Lower leg skin (tissue), 4 donors: ENCODE data around the gene BPIFB4. TPM values are rescaled to one million over a fixed set of nuclear protein-coding genes. Genes with fewer than 3 reads are reported as not detected.

Source experiments
- DNase-seq, 2 donors: peaks; one replicate each; pipeline ENCODE4 v3.0.0-alpha.2; 2019; ENCODE audit warnings: low spot score in 2 of 2
- H3K4me3 ChIP-seq: fragments of 200-600 bp; sonication (generic); 2 replicates; pipeline ENCODE4 v1.5.1; 2017; ENCODE audit warnings: mild to moderate bottlenecking, low read depth; ENCODE audit not compliant: poor library complexity, severe bottlenecking
- POLR2A ChIP-seq, 2 donors: fragments of 450-650 bp; IDR thresholded peaks; one replicate each; pipeline ENCODE4 v1.6.1; 2016 to 2017; ENCODE audit warnings: antibody characterized with exemption in 2 of 2, mild to moderate bottlenecking in 1 of 2, moderate library complexity in 1 of 2
- WGBS, 2 donors: methylation state at CpG; one replicate each; pipeline ENCODE4 v1.1.5; 2018; 5-methylcytosine and 5-hydroxymethylcytosine counted together
- intact Hi-C: fragments of 100-400 bp; cut with DNase I; formaldehyde crosslinking; loops from one replicate; pipeline ENCODE4 v1.15.0; 2023; ENCODE audit warnings: low total_unique reads
- total RNA-seq, 4 donors: library from RNA; depleted of rRNA; stranded (reverse); fragments of >200 nt; gene quantifications; one replicate each; pipeline ENCODE4 v1.1.0, GENCODE V29; 2016
- TF ChIP-seq, protein P1 (sequence below), 3 donors: fragments of 450-650 bp; IDR thresholded peaks; one replicate each; pipeline ENCODE4 v1.5.1; 2016; ENCODE audit warnings: antibody characterized with exemption in 3 of 3, mild to moderate bottlenecking in 3 of 3, moderate library complexity in 2 of 3

Gene BPIFB4
- total RNA-seq, 4 donors from 2014 or later, result not detected

DNA sequence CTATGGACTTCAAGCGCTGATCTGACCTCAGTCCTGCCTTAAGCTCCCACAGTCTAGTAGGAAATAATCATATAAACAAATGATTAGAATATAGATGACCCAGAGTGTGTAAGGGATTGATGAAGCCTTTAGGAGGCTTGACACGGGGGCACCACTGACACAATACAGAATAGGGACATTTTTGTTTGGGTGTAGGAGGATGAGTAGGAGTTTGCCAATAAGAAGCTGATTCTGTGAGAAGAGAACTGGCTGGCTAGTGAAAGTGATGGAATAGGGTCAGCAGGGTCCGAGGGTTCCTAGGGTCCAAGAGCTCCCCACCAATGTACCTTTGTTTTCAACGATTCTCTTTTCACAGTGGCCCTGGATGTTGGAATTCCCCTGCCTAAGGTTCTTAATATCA is 7.1 kb upstream of the BPIFB4 start:
- TF ChIP-seq, protein P1, sequence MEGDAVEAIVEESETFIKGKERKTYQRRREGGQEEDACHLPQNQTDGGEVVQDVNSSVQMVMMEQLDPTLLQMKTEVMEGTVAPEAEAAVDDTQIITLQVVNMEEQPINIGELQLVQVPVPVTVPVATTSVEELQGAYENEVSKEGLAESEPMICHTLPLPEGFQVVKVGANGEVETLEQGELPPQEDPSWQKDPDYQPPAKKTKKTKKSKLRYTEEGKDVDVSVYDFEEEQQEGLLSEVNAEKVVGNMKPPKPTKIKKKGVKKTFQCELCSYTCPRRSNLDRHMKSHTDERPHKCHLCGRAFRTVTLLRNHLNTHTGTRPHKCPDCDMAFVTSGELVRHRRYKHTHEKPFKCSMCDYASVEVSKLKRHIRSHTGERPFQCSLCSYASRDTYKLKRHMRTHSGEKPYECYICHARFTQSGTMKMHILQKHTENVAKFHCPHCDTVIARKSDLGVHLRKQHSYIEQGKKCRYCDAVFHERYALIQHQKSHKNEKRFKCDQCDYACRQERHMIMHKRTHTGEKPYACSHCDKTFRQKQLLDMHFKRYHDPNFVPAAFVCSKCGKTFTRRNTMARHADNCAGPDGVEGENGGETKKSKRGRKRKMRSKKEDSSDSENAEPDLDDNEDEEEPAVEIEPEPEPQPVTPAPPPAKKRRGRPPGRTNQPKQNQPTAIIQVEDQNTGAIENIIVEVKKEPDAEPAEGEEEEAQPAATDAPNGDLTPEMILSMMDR (IDR thresholded peaks at IDR 0.05), result no peak
- no peak for TF ChIP-seq POLR2A (IDR thresholded peaks at IDR 0.05)
- intact Hi-C loops, result no loop called here
- 83 to 85% methylated on average over 4 of the region's 4 CpGs for WGBS, 2 donors

DNA sequence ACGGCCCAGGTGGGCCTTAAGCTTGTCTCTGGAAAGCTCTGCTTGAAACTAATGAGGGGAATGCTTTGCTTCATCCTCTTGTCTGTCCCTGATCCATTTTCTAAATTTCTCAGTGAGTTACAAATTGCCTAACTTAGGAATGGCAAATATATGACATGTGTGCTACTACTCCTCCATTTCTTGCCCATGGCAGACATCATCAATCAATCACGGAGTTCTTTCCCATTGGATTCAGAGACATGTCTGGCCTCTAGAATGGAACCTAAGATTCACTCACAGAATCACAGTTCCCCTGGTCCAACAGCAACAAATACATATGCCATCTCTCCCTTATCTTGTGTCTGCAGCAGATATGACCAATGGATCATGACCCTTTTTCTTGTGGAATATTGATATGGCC is 6.6 kb upstream of the BPIFB4 start:
- no peak for DNase-seq
- no peak overlapping the region for H3K4me3 ChIP-seq
- TF ChIP-seq POLR2A (IDR thresholded peaks at IDR 0.05), result no peak
- TF ChIP-seq, protein P1 (IDR thresholded peaks at IDR 0.05), result no peak
- 78 to 87% methylated on average over 2 of the region's 2 CpGs for WGBS, 2 donors
- intact Hi-C loops, result no loop called here

More for the DNA sequence above, 7.1 kb upstream of the BPIFB4 start:
- DNase-seq, result no peak
- no peak overlapping the region for H3K4me3 ChIP-seq

DNA sequence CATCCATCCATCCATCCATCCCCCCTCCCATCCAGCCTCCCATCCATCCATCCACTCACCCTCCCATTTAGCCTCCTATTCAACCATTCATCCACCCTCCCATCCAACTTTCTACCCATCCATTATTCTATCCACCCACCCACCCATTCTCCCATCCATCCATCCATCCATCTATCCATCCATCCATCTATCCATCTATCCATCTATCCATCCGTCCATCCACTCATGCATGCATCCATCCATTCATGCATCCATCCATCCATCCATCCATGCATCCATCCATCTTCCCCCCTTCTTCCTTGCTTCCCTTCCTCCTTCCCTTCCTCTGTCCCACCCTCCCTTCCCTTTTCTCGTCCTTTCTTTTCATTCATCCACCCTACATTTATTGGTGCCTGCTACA is 4.8 kb upstream of the BPIFB4 start:
- no peak for DNase-seq
- 65 to 79% methylated on average over 2 of the region's 2 CpGs for WGBS, 2 donors
- intact Hi-C loops, result no loop called here
- no peak for TF ChIP-seq POLR2A (IDR thresholded peaks at IDR 0.05)
- TF ChIP-seq, protein P1 (IDR thresholded peaks at IDR 0.05), result no peak
- H3K4me3 ChIP-seq, result no peak overlapping the region

DNA sequence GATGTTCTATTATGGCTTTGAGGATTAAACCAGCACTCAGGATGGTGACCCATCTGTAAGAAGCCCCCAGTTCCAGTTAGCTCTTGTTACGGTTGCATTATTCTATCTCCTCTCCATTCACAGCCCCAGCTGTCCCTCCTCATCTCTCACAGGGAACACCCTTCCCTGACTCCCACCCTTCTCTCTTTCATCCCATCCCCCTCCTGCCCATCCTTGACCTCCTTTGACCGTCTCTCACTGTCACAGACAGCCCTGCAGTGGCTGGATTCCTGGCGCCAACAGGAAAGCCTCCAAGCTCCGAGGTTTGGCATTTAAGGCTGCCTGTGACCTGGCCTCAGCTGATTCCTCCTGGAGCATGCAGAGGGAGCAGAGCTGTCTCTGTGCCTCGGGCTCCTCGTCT is 4.2 kb upstream of the BPIFB4 start:
- intact Hi-C loops, result no loop called here
- no peak for DNase-seq
- TF ChIP-seq, protein P1 (IDR thresholded peaks at IDR 0.05), result no peak
- no peak for TF ChIP-seq POLR2A (IDR thresholded peaks at IDR 0.05)
- WGBS, 2 donors, result 56 to 64% methylated on average over 6 of the region's 6 CpGs
- no peak overlapping the region for H3K4me3 ChIP-seq

DNA sequence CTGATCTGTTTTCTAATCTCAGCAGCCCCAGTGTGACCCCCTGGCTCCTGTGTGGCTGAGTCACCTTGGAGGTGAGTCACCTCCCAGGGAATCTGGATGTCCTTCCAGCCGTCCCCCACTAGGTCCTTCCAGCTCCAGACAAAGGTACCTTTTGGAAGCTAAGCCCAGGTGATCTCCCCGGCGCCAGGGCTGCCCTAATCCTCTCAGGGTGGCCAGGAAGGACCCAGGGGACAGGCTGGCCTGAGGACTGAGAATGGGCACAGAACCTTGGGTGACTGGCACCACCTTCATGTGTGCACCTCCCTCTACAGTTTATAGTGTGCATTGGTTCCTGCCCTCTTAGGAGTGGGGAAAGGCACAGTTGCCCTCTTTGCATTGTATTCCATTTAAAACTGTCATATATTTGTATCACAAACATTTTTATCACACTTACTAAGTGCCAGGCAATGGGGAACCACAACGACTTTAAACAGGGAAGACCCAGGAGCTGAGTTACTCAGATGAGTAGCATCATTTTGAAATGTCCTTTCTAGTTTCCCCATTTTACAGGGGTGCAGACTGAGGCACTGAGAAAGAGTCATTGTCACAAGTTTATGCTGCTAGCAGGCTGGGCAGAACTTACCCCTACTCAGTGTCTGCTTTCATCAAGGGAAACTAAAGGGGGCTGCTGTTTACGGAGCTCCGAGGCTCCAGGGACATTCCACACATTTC is 2.6 kb upstream of the BPIFB4 start:
- H3K4me3 ChIP-seq, result no peak overlapping the region
- DNase-seq, result no peak
- WGBS, 2 donors, result 54 to 66% methylated on average over 6 of the region's 6 CpGs
- intact Hi-C loops, result no loop called here
- TF ChIP-seq, protein P1 (IDR thresholded peaks at IDR 0.05), result no peak
- no peak for TF ChIP-seq POLR2A (IDR thresholded peaks at IDR 0.05)
